ENCODE results near the gene CASTOR1. TPM values are rescaled to one million over a fixed set of nuclear protein-coding genes. Genes with fewer than 3 reads are reported as not detected.

CASTOR1 gene
- total RNA-seq, 1 experiment from 2014 or later, result 3.4 TPM

Other genes starting within 250 kb of the CASTOR1 start
- gene HORMAD2, start 209.0 kb downstream of the CASTOR1 start, total RNA-seq (2014; rRNA removed; shearing (Covaris generic)), result not detected in 2 replicates
- gene LIF, start 42.7 kb downstream of the CASTOR1 start, total RNA-seq (2014; rRNA removed; shearing (Covaris generic)), result 3.2 and 3.4 TPM in 2 replicates
- gene OSM, start 22.7 kb downstream of the CASTOR1 start, total RNA-seq (2014; rRNA removed; shearing (Covaris generic)), result not detected in 2 replicates
- gene TBC1D10A, start 37.4 kb upstream of the CASTOR1 start, total RNA-seq (2014; rRNA removed; shearing (Covaris generic)), result 38.2 and 46.8 TPM in 2 replicates
- gene SF3A1, start 67.4 kb upstream of the CASTOR1 start, total RNA-seq (2014; rRNA removed; shearing (Covaris generic)), result 54.6 and 62.9 TPM in 2 replicates
- gene CCDC157, start 67.5 kb upstream of the CASTOR1 start, total RNA-seq (2014; rRNA removed; shearing (Covaris generic)), result 0.59 and 0.82 TPM in 2 replicates
- 12.2 and 14.2 TPM in 2 replicates for gene RNF215, start 97.9 kb upstream of the CASTOR1 start, total RNA-seq (2014; rRNA removed; shearing (Covaris generic))
- 4.0 and 7.4 TPM in 2 replicates for gene SEC14L2, start 107.5 kb upstream of the CASTOR1 start, total RNA-seq (2014; rRNA removed; shearing (Covaris generic))
- gene MTFP1, start 136.3 kb upstream of the CASTOR1 start, total RNA-seq (2014; rRNA removed; shearing (Covaris generic)), result 83.1 and 92.2 TPM in 2 replicates
- gene SEC14L3, start 182.5 kb upstream of the CASTOR1 start, total RNA-seq (2014; rRNA removed; shearing (Covaris generic)), result not detected in 2 replicates
- gene SEC14L4, start 216.2 kb upstream of the CASTOR1 start, total RNA-seq (2014; rRNA removed; shearing (Covaris generic)), result 0.24 and 0.59 TPM in 2 replicates

Measured in SK-MEL-5 (cell line).